ENCODE data around the gene TEX30. TPM values are rescaled to one million over a fixed set of nuclear protein-coding genes. Genes with fewer than 3 reads are reported as not detected.

TEX30 gene
- total and polyA plus RNA-seq, 2 donors (not counting 1 experiment from before 2014, with no cell fraction given), result 4.3 to 5.9 TPM

- Histone ChIP-seq H3K9ac (ENCODE audit: low read length) (no peak overlapping the region), H3K36me3 (replicated peaks in 1 of 2; ENCODE audit: control extremely low read depth in 1 of 2, control insufficient read depth in 1 of 2, extremely low read depth in 1 of 2, insufficient read depth in 2 of 2, low read length in 1 of 2) (no peaks in the 10 kb centered on the region), H4K20me1 (ENCODE audit: control insufficient read depth, insufficient read depth, low read length, poor library complexity, severe bottlenecking) (no peaks in the 10 kb centered on the region), H3K4me1 (ENCODE audit: control insufficient read depth in 2 of 2, insufficient read depth in 2 of 2, low read length in 2 of 2) (no peaks in the 10 kb centered on the region), H3K79me2 (ENCODE audit: control insufficient read depth, insufficient read depth, low read length) (no peaks in the 10 kb centered on the region), H3K9me3 (ENCODE audit: control extremely low read depth in 1 of 3, control insufficient read depth in 2 of 3, insufficient read depth in 1 of 3, low read length in 2 of 3) (no peaks in the 10 kb centered on the region), H3K4me2 (replicated peaks; ENCODE audit: low read depth, low read length, poor library complexity, severe bottlenecking) (no peak overlapping the region), H3K27ac (ENCODE audit: low read length in 2 of 2) (no peak overlapping the region), H3K4me3 (ENCODE audit: control extremely low read depth in 1 of 5, extremely low read depth in 1 of 5, insufficient read depth in 1 of 5, low read depth in 2 of 5, low read length in 4 of 5) (no peak overlapping the region), H2AFZ (ENCODE audit: insufficient read depth, low read depth, low read length, poor library complexity, severe bottlenecking) (no peak overlapping the region), H3K27me3 (replicated peaks in 1 of 4; ENCODE audit: control extremely low read depth in 1 of 4, control insufficient read depth in 3 of 4, insufficient read depth in 4 of 4, low read length in 3 of 4) (no peaks in the 10 kb centered on the region)
- POLR2A ChIA-PET, result no interaction called here
- TF ChIP-seq EZH2 (IDR thresholded peaks at IDR 0.05; ENCODE audit: borderline replicate concordance, insufficient read depth, low read depth, low read length, poor library complexity, severe bottlenecking) (no peak), CTCF (IDR thresholded peaks at IDR 0.05) (no peak)
- Mint-ChIP-seq H3K27me3 (no peaks in the 10 kb centered on the region), H3K9me3 (ENCODE audit: insufficient read depth) (no peaks in the 10 kb centered on the region), H3K27ac (no peak overlapping the region), H3K4me1 (no peaks in the 10 kb centered on the region), H3K4me3 (no peak overlapping the region)
- no peak for DNase-seq
- ATAC-seq (ENCODE audit: low read depth), result no peak
- CTCF ChIA-PET, result no interaction called here
- WGBS (ENCODE audit: insufficient coverage), result 86% methylated on average over 1 of the region's 1 CpG
- intact Hi-C loops (cut with micrococcal nuclease), result no loop called here
These were observed 9.8 kb downstream of the TEX30 start for GRCh38 chr13:102763741-102764140.

GRCh38 chr13:102761071-102761470, 12.5 kb downstream of the TEX30 start:
- no peak overlapping the region for H3K4me3 Mint-ChIP-seq
- no peak for ATAC-seq (ENCODE audit: low read depth)

More at GRCh38 chr13:102761071-102761470, 12.5 kb downstream of the TEX30 start:
- no peak for TF ChIP-seq CTCF (IDR thresholded peaks at IDR 0.05)
- TF ChIP-seq EZH2 (IDR thresholded peaks at IDR 0.05; ENCODE audit: borderline replicate concordance, insufficient read depth, low read depth, low read length, poor library complexity, severe bottlenecking), result no peak
- Histone ChIP-seq H4K20me1 (ENCODE audit: control insufficient read depth, insufficient read depth, low read length, poor library complexity, severe bottlenecking) (no peaks in the 10 kb centered on the region), H3K36me3 (replicated peaks in 1 of 2; ENCODE audit: control extremely low read depth in 1 of 2, control insufficient read depth in 1 of 2, extremely low read depth in 1 of 2, insufficient read depth in 2 of 2, low read length in 1 of 2) (no peaks in the 10 kb centered on the region), H3K9me3 (ENCODE audit: control extremely low read depth in 1 of 3, control insufficient read depth in 2 of 3, insufficient read depth in 1 of 3, low read length in 2 of 3) (no peaks in the 10 kb centered on the region), H3K27ac (ENCODE audit: low read length in 2 of 2) (no peak overlapping the region), H3K4me3 (ENCODE audit: control extremely low read depth in 1 of 5, extremely low read depth in 1 of 5, insufficient read depth in 1 of 5, low read depth in 2 of 5, low read length in 4 of 5) (no peak overlapping the region), H3K4me2 (replicated peaks; ENCODE audit: low read depth, low read length, poor library complexity, severe bottlenecking) (no peak overlapping the region), H3K27me3 (replicated peaks in 1 of 4; ENCODE audit: control extremely low read depth in 1 of 4, control insufficient read depth in 3 of 4, insufficient read depth in 4 of 4, low read length in 3 of 4) (no peaks in the 10 kb centered on the region), H3K79me2 (ENCODE audit: control insufficient read depth, insufficient read depth, low read length) (no peaks in the 10 kb centered on the region), H2AFZ (ENCODE audit: insufficient read depth, low read depth, low read length, poor library complexity, severe bottlenecking) (no peak overlapping the region), H3K4me1 (ENCODE audit: control insufficient read depth in 2 of 2, insufficient read depth in 2 of 2, low read length in 2 of 2) (no peaks in the 10 kb centered on the region), H3K9ac (ENCODE audit: low read length) (no peak overlapping the region)
- Mint-ChIP-seq H3K27ac (no peak overlapping the region), H3K27me3 (no peaks in the 10 kb centered on the region), H3K9me3 (ENCODE audit: insufficient read depth) (no peaks in the 10 kb centered on the region), H3K4me1 (no peaks in the 10 kb centered on the region)
- ChIA-PET POLR2A (no interaction called here), CTCF (no interaction called here)
- no peak for DNase-seq
- WGBS (ENCODE audit: insufficient coverage), result no CpG with 5 or more reads among the region's 1 CpG
- intact Hi-C loops (cut with micrococcal nuclease), result no loop called here

All from B cell (primary cell).